Transverse colon (tissue), 4 donors: ENCODE measurements around the gene SHISAL1.

Experiments
- CTCF ChIP-seq, 5 experiments: fragments of 200-600 bp in 3 of 5; fragments of 450-650 bp in 2 of 5; sonication (generic) in 3 of 5; IDR thresholded peaks; 1 replicate in 2 of 5; 2 replicates in 3 of 5; pipeline ENCODE4 v1.5.1; 2016 to 2017; ENCODE audit warnings: antibody characterized with exemption in 5 of 5, inconsistent platforms in 3 of 5, mild to moderate bottlenecking in 2 of 5, moderate library complexity in 1 of 5
- EP300 ChIP-seq: sonication (generic); formaldehyde crosslinking; IDR thresholded peaks from one replicate; pipeline ENCODE4 v1.6.1; 2017; ENCODE audit warnings: antibody characterized with exemption, low read depth
- POLR2A ChIP-seq: fragments of 450-650 bp; IDR thresholded peaks from one replicate; pipeline ENCODE4 v1.6.1; 2016; ENCODE audit warnings: antibody characterized with exemption, mild to moderate bottlenecking, moderate library complexity
- POLR2AphosphoS5 ChIP-seq, 3 donors: sonication (generic); formaldehyde crosslinking; IDR thresholded peaks; one replicate each; pipeline ENCODE4 v1.6.1; 2016; ENCODE audit warnings: antibody characterized with exemption in 3 of 3

GRCh38 chr22:44291265-44291664 is 21.5 kb downstream of the SHISAL1 start:
- TF ChIP-seq CTCF (IDR thresholded peaks at IDR 0.05) (no peak), POLR2A (no peak), EP300 (no peak), POLR2AphosphoS5 (IDR thresholded peaks at IDR 0.05) (no peak)
